ENCODE measurements around the gene TNIK.

- TF ChIP-seq CTCF (IDR thresholded peaks at IDR 0.05; ENCODE audit: low read depth, low read length) (no peak), EZH2phosphoT487 (IDR thresholded peaks at IDR 0.05; ENCODE audit: low read depth) (no peak)
These were observed 365.8 kb downstream of the TNIK start for GRCh38 chr3:171094411-171094810.
